Stimulated activated CD8-positive, alpha-beta memory T cell treated with anti-CD3 and anti-CD28 coated beads, Interleukin-12 subunit alpha, Interleukin-12 subunit beta, amount 100 ng/mL, for 4 hours (primary cell): Measurements from ENCODE around the gene ARHGEF19.
"Not testable (repeated sequence)": the region's sequence is repeated elsewhere in the genome, so short reads cannot be mapped to it uniquely, and the experiment has no call there.

Experiments
- DNase-seq: peaks from one replicate; pipeline ENCODE4 v3.0.0-alpha.2; 2020; ENCODE audit warnings: low read depth

ARHGEF19 gene

DNA sequence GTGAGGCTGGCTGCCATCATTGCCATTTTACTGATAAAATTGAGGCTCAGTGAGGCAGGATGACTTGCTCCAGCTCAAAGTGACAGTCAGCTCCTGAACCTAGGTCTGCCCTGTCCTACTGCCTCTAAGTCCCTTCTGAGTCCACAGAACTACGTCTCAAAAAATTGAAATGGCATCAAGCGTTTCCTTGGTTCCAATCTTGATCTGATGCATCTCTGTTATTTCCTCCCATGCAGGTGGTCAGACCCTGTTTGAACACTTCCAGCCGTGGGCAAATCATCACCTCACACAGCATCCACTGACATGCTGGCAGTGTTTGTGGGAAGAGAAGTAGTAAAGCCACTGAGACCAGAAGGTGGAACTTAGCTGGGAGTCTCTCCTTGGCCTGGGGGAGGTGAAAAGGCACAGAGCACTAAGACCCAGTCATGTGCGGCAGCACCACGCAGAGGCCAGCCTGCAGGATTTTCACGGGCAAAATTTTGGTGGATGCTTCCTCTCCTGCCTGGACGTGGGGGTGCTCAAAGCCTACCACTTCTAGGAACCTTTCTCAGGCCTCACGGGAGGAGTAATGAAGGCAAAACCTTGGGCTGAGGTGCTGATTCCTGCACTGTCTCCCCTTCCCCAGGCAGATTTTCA, 32.3 kb upstream of the ARHGEF19 start:
- DNase-seq: no peak

DNA sequence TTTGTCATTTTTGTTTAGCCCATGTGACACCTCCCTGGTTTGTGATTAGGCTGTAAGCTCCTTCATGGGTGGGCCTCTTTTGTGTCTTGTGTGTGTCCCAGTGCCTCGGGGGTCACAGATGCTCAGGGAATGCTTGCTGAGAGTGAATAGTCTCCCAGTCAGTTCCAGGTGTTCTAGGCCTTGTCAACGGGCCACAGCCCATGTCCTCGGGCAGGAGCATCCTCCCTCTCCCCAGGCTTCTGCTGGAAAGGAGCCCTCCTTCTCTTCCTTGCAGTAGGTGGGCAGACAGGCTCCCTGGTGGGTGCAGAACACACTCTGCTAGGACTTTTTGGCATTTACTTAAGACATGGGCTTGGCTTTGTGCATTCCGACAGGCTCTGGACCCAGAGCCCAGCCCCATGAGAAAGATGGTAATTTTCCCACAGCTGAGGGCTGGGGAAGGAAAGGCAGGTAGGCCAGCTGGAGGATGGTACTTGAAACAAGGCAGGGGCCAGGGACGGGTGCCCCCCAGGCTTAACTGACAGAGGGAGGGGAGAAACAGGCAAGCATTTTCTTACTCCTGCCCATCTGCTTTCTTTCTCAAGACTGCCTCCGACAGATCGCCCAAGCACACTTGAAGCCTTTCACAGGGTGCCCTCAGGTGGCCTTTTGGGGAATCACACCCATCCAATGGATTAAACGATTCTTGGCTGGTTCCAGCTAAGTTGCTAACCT, 31.6 kb upstream of the ARHGEF19 start:
- DNase-seq: peak; percentile 37

GRCh38 chr1:16243215-16243610, 30.8 kb upstream of the ARHGEF19 start:
- no peak for DNase-seq

- no peak for DNase-seq
Observed at GRCh38 chr1:16242556-16243214, 30.2 kb upstream of the ARHGEF19 start.

DNA sequence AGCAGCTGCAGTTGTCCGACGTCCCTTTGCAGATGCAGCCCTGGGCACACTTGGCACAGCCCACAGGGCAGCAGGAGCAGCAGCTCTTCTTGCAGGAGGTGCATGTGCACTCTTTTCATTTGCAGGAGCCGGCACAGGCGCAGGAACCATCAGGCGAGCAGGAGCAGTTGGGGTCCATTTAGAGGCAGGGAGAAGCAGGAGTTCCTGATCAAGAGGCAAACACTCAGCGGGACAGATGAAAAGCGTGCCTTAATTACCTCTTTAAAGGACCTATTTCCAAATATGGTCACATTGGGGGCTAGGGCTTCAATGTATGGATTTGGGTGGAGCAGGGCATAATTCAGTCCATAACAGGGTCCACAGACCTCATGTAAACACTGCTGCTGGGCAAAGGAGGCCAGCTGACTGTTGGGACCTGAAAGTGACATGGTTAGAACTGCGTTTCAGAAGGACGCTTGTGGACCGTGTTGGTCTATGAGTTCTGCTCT, 28.8 kb upstream of the ARHGEF19 start:
- DNase-seq: no peak

- DNase-seq: no peak
Observed at GRCh38 chr1:16239972-16240491, 27.6 kb upstream of the ARHGEF19 start.

GRCh38 chr1:16237343-16237830, 24.9 kb upstream of the ARHGEF19 start:
- no peak for DNase-seq

- peak; percentile 96 for DNase-seq
Observed at GRCh38 chr1:16236511-16237342, 24.3 kb upstream of the ARHGEF19 start, which contains the start of gene CPLANE2. TSS of gene CPLANE2 (minus strand) at chr1:16237183. CDS start at chr1:16236742, 441 bp downstream.

DNA sequence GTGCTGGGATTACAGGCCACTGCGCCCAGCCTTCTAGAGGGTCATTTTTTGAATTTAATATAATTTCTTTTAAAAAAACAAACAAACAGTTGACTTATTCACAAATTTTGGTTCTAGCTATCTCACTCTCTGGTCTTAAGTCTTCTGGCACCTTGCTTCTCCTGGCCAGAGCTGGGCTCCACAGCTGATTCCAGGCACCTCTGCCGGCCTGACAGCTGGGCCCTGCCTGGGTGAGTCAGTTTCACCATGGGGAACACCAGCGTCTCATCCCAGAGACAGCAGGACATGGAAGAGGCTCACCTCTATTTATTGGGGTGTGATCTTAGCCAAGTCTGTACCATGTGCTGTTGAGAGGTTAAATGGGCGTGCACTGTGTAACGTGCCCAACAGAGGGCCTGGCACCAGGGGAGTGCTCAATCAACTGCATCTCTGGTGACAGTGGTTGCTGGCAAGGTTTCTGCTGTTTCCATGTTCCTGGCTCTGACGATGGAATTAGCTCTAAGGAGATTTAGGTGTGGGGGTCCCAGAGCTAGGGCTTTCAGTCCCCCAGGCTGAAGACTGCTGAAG, 23.6 kb upstream of the ARHGEF19 start:
- DNase-seq: no peak

- no peak for DNase-seq
Observed at GRCh38 chr1:16235347-16235746, 22.9 kb upstream of the ARHGEF19 start.

GRCh38 chr1:16233431-16233830, 21.0 kb upstream of the ARHGEF19 start:
- no peak for DNase-seq

GRCh38 chr1:16232316-16232710, 19.9 kb upstream of the ARHGEF19 start:
- no peak for DNase-seq

GRCh38 chr1:16231331-16232315, 19.2 kb upstream of the ARHGEF19 start:
- DNase-seq: no peak

DNA sequence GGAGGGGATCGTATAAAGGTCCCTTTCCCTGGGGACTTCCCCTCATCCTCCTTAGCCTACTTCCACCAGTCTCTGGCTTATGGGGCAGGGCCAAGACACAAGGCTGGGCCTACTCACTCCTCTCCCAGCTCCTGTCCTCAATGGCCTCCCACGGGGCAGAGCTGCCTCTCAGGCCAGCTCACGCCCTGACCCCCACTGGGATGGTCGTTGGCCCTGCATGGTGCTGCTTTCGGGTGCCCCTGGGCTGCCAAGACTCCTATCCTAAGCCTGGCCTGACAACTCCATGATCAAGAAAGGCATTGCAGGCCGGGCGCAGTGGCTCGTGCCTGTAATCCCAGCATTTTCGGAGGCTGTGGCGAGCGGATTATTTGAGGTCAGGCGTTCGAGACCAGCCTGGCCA, 18.3 kb upstream of the ARHGEF19 start:
- no peak for DNase-seq

DNA sequence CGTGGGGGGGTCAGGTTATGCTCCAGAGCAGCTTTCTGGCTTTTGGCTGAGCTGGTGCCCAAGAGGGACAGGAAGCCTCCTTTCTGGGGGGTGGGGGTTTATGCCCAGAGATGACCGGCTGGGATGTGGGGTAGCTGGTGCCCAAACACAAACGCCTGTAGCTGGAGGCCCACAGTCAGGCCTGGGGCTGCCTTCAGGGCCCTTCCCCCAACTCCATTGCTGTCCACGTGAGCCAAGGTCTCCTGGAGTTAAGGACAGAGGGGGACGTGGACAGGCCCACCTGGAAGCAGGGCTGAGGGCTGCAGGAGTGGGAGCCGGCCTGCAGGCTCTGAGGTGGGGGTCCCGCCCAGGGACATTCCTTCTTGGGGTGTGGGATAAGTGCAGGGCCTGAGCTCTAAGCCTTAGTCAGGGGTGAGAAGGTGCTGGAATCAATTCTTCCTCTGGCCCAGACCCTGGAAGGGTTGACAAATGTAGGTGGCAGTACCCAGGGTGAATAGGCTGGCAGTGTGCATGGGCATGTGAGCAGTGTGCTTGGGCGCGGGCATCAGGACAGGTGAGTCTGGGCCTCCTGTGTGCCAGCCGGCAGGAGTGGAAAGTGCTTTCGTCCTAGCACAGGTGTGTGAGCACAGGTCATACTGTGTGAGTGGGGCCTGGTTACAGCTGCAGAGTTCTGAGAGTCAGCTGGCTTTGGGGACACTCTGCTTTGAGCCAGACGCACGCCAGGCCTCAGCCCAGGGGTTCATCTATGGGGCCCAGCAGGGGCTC, 17.7 kb upstream of the ARHGEF19 start:
- DNase-seq: no peak

DNA sequence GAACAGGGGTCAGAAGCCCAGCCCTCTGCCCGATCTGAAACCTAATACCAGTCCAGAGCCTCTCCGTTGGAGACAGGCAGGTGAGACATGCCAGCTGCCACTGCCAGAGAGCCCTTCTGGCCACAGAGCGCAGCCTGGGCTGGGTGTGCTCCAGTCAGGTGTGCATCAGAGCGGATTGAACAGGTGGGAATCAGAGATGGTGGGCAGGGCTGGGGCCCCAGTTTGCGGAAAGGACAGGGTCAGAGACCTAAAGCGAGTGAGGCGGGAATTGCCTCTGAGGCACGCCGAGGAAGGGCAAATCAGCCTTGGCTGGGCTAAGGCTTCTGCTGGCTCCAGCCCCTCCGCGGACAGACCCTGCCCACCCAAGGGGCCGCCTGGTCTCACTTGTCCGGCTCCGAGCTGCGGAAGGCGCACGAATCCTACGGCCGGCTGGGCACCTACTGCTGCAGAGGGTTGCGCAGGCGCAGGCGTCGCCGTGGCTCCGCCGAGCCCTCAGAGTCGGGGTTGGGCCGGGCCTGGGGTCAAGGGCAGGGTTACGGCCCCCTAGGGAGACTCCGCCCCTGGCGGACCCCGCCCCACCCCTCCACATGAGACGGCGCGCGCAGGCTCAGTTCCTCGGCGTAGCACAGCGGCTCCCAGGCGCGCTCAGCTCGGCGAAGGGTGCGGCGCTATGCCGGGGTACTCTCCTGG, 14.2 kb upstream of the ARHGEF19 start:
- no peak for DNase-seq

DNA sequence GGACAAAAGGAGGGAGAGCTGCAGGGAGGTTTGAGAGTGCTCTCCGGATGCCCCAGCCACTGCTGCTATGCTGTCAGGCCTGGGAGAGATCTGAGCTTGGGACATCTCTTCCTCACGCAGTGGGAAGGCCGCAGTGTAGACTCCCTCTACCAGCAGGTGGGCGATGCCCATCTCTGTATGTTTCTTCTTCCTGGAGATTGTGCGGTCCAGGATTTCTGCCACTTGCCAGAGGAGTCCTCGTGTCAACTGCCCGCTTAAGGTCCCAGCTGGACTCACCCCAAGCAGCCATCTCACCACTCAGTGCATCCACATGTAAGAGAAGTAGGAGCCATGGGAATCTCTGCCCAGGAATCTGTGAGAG, 13.7 kb upstream of the ARHGEF19 start:
- DNase-seq: no peak

- DNase-seq: no peak
Observed at GRCh38 chr1:16224472-16224871, 12.0 kb upstream of the ARHGEF19 start.

DNA sequence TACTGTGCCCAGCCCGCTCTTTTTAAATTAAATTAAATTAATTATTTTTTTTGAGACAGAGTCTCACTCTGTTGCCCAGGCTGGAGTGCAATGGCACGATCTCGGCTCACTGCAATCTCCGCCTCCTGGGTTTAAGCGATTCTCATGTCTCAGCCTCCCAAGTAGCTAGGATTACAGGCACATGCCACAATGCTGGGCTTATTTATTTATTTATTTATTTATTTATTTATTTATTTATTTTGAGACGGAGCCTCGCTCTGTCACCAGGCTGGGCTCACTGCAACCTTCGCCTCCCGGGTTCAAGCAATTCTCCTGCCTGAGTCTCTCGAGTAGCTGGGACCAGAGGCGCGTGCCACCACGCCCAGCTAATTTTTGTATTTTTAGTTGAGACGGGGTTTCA, 10.3 kb upstream of the ARHGEF19 start:
- not testable (repeated sequence) for DNase-seq
